Panc1 (cell line): ENCODE results near the gene CDH6.

Experiments used
- CTCF ChIP-seq: fragments of 450-650 bp; IDR thresholded peaks from 2 replicates; pipeline ENCODE4 v1.5.1; 2017; ENCODE audit warnings: mild to moderate bottlenecking
- POLR2AphosphoS5 ChIP-seq: IDR thresholded peaks from 2 replicates; pipeline ENCODE4 v1.6.1; 2012; ENCODE audit warnings: mild to moderate bottlenecking, low read depth, low read length, moderate library complexity
- TCF7L2 ChIP-seq: IDR thresholded peaks from 2 replicates; pipeline ENCODE4 v1.6.1; 2011; ENCODE audit warnings: mild to moderate bottlenecking, low read depth, low read length, inconsistent platforms

- no peak for TF ChIP-seq CTCF
- TF ChIP-seq POLR2AphosphoS5 = no peak
- no peak for TF ChIP-seq TCF7L2
Observed at GRCh38 chr5:31194468-31194813, 955 bp downstream of the CDH6 start.
